Measurements from ENCODE around the gene DHX35.
"Not testable (repeated sequence)": the region's sequence is repeated elsewhere in the genome, so short reads cannot be mapped to it uniquely, and the experiment has no call there.

The DHX35 gene

GRCh38 chr20:38982291-38982690, 20.1 kb downstream of the DHX35 start:
- DNase-seq: no peak

- DNase-seq: no peak
These were observed 22.9 kb downstream of the DHX35 start for GRCh38 chr20:38985060-38985459.

- DNase-seq: no peak
These were observed 23.5 kb downstream of the DHX35 start for GRCh38 chr20:38985603-38986170.

- DNase-seq: no peak
These were observed 24.5 kb downstream of the DHX35 start for GRCh38 chr20:38986663-38987062.

GRCh38 chr20:38987777-38988176, 25.6 kb downstream of the DHX35 start:
- DNase-seq: no peak

GRCh38 chr20:38990728-38991127, 28.6 kb downstream of the DHX35 start:
- no peak for DNase-seq

- DNase-seq: no peak
These were observed 29.9 kb downstream of the DHX35 start for GRCh38 chr20:38991814-38992704.

GRCh38 chr20:38995536-38996044, 33.4 kb downstream of the DHX35 start:
- DNase-seq: no peak

GRCh38 chr20:38996866-38997265, 34.7 kb downstream of the DHX35 start:
- not testable (repeated sequence) for DNase-seq

GRCh38 chr20:38997622-38998021, 35.5 kb downstream of the DHX35 start:
- DNase-seq: no peak

GRCh38 chr20:38999217-38999616, 37.1 kb downstream of the DHX35 start:
- DNase-seq: no peak

- no peak for DNase-seq
These were observed 38.1 kb downstream of the DHX35 start for GRCh38 chr20:38999965-39000910.

- no peak for DNase-seq
These were observed 42.4 kb downstream of the DHX35 start for GRCh38 chr20:39004508-39004907.

- no peak for DNase-seq
These were observed 47.2 kb downstream of the DHX35 start for GRCh38 chr20:39009348-39009747.

GRCh38 chr20:39010496-39010895, 48.4 kb downstream of the DHX35 start:
- no peak for DNase-seq

GRCh38 chr20:39013662-39014109, 51.5 kb downstream of the DHX35 start:
- DNase-seq: peak in 1 of 2 experiments; percentile 17

GRCh38 chr20:39016041-39016440, 53.9 kb downstream of the DHX35 start:
- DNase-seq: no peak

GRCh38 chr20:39016506-39016905, 54.4 kb downstream of the DHX35 start:
- no peak for DNase-seq

- no peak for DNase-seq
These were observed 56.9 kb downstream of the DHX35 start for GRCh38 chr20:39019027-39019426.

- peak in 1 of 2 experiments; percentile 20 for DNase-seq
These were observed 57.7 kb downstream of the DHX35 start for GRCh38 chr20:39019805-39020325.

GRCh38 chr20:39021748-39022147, 59.6 kb downstream of the DHX35 start:
- no peak for DNase-seq

GRCh38 chr20:39025883-39026282, 63.7 kb downstream of the DHX35 start:
- DNase-seq: no peak

GRCh38 chr20:39029364-39029763, 67.2 kb downstream of the DHX35 start:
- no peak for DNase-seq
